ENCODE results near the gene RAB40C. TPM values are rescaled to one million over a fixed set of nuclear protein-coding genes. Genes with fewer than 3 reads are reported as not detected.

The RAB40C gene
- total and polyA plus RNA-seq, 9 of the 15 experiments (the other 6 are each of a cell fraction or from before 2014, with no cell fraction given), result 0.17 to 23.4 (median 8.7) TPM

DNA sequence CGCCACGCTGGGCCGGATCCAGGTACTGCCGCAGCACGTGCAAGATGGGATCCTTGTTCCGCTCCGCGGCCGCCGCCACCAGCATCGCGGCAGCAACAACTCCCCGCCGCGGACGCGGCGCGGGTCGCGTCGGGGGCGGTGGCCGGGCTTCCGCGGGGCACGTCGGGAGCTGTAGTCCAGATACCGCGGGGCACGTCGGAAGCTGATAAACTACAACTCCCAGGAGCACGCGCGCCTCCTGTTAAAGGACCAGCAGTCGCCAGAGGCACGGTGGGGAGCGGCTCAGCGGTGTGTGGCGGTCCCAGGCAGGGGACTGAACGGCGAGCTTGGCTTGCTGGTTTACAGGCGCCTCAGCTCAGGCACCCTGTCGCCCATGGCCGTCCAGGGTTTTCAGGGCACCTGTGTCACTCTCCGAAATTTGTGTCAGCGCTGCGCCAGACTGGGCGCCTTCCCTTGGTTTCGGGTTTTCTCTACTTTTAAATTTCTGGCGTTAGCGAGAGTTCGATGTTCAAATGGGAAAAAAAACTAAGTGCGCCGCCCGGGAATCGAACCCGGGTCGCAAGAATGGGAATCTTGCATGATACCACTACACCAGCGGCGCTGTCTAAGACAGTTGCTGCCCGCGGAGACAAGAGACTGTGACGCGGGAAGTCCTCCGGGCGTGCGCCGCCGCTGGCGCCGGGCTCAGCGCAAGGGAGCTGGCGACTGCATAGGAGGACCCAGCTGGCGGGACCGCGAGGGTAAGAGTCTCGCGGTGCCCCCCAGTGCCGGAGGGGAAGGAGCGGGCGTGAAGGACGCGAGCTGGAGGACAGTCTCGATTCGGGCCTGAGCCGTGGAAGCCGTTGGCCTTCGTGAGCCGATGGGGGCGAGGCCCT, 46.6 kb downstream of the RAB40C start, which contains the start of gene METTL26 (continued):
- TF ChIP-seq, protein P1, sequence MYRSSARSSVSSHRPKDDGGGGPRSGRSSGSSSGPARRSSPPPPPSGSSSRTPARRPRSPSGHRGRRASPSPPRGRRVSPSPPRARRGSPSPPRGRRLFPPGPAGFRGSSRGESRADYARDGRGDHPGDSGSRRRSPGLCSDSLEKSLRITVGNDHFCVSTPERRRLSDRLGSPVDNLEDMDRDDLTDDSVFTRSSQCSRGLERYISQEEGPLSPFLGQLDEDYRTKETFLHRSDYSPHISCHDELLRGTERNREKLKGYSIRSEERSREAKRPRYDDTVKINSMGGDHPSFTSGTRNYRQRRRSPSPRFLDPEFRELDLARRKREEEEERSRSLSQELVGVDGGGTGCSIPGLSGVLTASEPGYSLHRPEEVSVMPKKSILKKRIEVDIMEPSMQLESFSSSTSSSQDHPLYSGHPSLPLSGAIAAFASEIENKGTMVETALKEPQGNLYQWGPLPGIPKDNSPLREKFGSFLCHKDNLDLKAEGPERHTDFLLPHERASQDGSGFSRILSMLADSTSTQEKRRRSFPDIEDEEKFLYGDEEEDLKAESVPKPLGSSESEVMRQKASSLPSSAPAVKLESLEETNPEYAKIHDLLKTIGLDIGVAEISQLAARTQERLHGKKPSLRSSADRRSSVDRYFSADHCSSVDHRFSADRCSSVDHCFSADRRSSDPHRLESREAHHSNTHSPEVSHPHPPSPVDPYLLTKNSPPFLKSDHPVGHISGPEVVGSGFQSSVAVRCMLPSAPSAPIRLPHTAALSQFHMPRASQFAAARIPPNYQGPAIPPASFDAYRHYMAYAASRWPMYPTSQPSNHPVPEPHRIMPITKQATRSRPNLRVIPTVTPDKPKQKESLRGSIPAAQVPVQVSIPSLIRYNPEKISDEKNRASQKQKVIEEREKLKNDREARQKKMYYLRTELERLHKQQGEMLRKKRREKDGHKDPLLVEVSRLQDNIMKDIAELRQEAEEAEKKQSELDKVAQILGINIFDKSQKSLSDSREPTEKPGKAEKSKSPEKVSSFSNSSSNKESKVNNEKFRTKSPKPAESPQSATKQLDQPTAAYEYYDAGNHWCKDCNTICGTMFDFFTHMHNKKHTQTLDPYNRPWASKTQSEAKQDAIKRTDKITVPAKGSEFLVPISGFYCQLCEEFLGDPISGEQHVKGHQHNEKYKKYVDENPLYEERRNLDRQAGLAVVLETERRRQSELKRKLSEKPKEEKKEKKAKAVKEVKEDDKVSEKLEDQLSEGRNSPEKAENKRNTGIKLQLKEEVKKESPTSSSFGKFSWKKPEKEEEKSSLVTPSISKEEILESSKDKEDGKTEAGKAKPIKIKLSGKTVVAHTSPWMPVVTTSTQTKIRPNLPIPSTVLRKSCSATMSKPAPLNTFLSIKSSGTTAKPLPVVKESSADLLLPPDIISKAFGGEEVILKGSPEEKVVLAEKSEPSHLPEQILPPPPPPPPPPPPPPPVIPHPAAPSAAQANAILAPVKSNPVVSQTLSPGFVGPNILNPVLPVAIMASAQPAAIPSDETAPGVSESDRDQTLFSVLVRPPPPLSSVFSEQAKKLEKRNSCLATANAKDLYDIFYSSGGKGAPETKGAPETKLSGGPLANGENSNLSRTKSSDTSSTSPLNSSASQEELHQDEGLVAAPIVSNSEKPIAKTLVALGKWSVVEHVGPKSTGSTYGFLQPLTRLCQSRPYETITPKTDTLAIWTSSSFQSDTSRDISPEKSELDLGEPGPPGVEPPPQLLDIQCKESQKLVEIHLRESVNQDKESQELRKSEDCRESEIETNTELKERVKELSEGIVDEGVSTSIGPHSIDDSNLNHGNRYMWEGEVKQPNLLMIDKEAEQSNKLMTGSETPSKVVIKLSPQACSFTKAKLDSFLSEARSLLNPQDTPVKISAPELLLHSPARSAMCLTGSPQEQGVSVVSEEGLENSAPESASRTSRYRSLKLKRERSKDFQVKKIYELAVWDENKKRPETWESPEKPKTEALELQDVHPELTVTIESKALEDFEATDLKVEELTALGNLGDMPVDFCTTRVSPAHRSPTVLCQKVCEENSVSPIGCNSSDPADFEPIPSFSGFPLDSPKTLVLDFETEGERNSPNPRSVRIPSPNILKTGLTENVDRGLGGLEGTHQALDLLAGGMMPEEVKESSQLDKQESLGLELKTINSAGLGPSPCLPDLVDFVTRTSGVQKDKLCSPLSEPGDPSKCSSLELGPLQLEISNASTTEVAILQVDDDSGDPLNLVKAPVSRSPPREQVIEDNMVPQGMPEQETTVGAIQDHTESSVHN (IDR thresholded peaks at IDR 0.05; ENCODE audit: borderline replicate concordance in 1 of 2, low read depth in 1 of 2), result no peak
- TF ChIP-seq HDGF (IDR thresholded peaks at IDR 0.05) (no peak), ZNF507 (tag; conservative IDR thresholded peaks at IDR 0.05) (no peak), E2F4 (CRISPR knock-in tag; IDR thresholded peaks at IDR 0.05; ENCODE audit: low read depth) (0 out of 2 replicates have a peak, but pooled peaks have one; percentile 34), MYC (IDR thresholded peaks at IDR 0.05; ENCODE audit: low read depth, low read length) (peak; percentile 97), MYC (CRISPR knock-in tag; IDR thresholded peaks at IDR 0.05; ENCODE audit: borderline replicate concordance, low read depth) (peak; percentile 56; the same call in 1 of the 2 replicates), RBBP5 (IDR thresholded peaks at IDR 0.05; ENCODE audit: borderline replicate concordance, insufficient read depth, low read length, poor library complexity, severe bottlenecking) (peak; percentile 75), SIRT6 (IDR thresholded peaks at IDR 0.05; ENCODE audit: low read depth, low read length) (no peak), JUN (IDR thresholded peaks at IDR 0.05; ENCODE audit: borderline replicate concordance, low read depth, low read length) (peak; percentile 75; the same call in 1 of the 2 replicates), JUN (CRISPR knock-in tag; IDR thresholded peaks at IDR 0.05; ENCODE audit: borderline replicate concordance) (no peak)
- TF ChIP-seq, protein P2, sequence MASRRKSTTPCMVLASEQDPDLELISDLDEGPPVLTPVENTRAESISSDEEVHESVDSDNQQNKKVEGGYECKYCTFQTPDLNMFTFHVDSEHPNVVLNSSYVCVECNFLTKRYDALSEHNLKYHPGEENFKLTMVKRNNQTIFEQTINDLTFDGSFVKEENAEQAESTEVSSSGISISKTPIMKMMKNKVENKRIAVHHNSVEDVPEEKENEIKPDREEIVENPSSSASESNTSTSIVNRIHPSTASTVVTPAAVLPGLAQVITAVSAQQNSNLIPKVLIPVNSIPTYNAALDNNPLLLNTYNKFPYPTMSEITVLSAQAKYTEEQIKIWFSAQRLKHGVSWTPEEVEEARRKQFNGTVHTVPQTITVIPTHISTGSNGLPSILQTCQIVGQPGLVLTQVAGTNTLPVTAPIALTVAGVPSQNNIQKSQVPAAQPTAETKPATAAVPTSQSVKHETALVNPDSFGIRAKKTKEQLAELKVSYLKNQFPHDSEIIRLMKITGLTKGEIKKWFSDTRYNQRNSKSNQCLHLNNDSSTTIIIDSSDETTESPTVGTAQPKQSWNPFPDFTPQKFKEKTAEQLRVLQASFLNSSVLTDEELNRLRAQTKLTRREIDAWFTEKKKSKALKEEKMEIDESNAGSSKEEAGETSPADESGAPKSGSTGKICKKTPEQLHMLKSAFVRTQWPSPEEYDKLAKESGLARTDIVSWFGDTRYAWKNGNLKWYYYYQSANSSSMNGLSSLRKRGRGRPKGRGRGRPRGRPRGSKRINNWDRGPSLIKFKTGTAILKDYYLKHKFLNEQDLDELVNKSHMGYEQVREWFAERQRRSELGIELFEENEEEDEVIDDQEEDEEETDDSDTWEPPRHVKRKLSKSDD (conservative IDR thresholded peaks at IDR 0.05; ENCODE audit: low read length), result 0 out of 2 replicates have a peak, but pooled peaks have one; percentile 13
